Measurements from ENCODE around the gene MTNR1B. TPM values are rescaled to one million over a fixed set of nuclear protein-coding genes. Genes with fewer than 3 reads are reported as not detected.

The MTNR1B gene
- total RNA-seq (2022; extraction: Qiagen RNA extraction): not detected in 5 replicates

DNA sequence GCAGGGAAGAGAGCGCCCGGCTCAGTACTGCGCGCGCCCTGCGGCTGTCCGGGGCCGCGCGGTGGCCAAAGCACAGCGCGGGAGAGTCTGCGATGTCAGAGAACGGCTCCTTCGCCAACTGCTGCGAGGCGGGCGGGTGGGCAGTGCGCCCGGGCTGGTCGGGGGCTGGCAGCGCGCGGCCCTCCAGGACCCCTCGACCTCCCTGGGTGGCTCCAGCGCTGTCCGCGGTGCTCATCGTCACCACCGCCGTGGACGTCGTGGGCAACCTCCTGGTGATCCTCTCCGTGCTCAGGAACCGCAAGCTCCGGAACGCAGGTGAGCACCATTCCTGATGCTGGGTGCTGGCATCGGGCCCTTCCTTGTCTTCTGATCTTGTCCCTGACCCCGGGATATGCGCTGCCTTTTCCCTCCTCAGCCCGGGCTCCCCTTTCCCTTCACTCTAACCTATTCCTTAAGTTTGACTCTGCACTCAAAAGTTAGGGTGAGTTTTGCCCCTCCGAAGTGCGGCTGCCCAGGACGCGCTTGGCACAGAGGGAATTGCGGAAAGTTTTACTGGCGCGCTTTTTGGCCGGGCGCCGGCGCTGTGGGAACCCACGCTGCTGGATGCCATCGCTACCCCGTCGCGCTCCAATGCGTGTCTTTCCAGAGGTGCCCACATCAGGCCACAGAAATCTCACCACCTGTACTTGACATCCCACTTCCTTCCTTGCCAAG is at the start of gene MTNR1B:
TSS of gene MTNR1B (plus strand) at position 18 of the 714 bp plus-strand sequence. CDS start at position 93, 75 bp downstream.

Other genes starting within 250 kb of the MTNR1B start
- 13.2 to 17.8 TPM (median 16.3 TPM) in 5 replicates for gene SLC36A4, start 228.3 kb downstream of the MTNR1B start, total RNA-seq (2022; extraction: Qiagen RNA extraction)